ENCODE results near the gene LIPT2.

- TF ChIP-seq CTCF (IDR thresholded peaks at IDR 0.05) (no peak), POLR2A (IDR thresholded peaks at IDR 0.05) (no peak)
These were observed 36.2 kb downstream of the LIPT2 start for GRCh38 chr11:74457356-74457755.

All from uterus (tissue), 2 donors.